RWPE1 (cell line): ENCODE data around the gene SNAPC5.

Experiments used
- CTCF ChIA-PET: fragments of 350-600 bp; sonication (Branson Sonifier 250); formaldehyde crosslinking; extraction: SDS; loops from one replicate; lab custom pipeline; 2021; lab: Yijun Ruan, JAX
- POLR2A ChIA-PET: fragments of 400-600 bp; formaldehyde crosslinking; extraction: SDS; loops from one replicate; lab custom pipeline; 2020; ENCODE audit warnings: antibody characterized with exemption; ENCODE audit not compliant: low non-redundant PET; lab: Yijun Ruan, JAX
- DNase-seq: peaks from one replicate; pipeline ENCODE4 v3.0.0; 2012; ENCODE audit warnings: low spot score
- H3K27ac ChIP-seq: fragments of 450-650 bp; 2 replicates; pipeline ENCODE4 v1.5.1; 2017
- TF ChIP-seq, protein P1 (sequence below): fragments of 450-650 bp; conservative IDR thresholded peaks from 2 replicates; pipeline ENCODE4 v1.5.1; 2017; ENCODE audit warnings: low read depth, mild to moderate bottlenecking

SNAPC5 gene

DNA sequence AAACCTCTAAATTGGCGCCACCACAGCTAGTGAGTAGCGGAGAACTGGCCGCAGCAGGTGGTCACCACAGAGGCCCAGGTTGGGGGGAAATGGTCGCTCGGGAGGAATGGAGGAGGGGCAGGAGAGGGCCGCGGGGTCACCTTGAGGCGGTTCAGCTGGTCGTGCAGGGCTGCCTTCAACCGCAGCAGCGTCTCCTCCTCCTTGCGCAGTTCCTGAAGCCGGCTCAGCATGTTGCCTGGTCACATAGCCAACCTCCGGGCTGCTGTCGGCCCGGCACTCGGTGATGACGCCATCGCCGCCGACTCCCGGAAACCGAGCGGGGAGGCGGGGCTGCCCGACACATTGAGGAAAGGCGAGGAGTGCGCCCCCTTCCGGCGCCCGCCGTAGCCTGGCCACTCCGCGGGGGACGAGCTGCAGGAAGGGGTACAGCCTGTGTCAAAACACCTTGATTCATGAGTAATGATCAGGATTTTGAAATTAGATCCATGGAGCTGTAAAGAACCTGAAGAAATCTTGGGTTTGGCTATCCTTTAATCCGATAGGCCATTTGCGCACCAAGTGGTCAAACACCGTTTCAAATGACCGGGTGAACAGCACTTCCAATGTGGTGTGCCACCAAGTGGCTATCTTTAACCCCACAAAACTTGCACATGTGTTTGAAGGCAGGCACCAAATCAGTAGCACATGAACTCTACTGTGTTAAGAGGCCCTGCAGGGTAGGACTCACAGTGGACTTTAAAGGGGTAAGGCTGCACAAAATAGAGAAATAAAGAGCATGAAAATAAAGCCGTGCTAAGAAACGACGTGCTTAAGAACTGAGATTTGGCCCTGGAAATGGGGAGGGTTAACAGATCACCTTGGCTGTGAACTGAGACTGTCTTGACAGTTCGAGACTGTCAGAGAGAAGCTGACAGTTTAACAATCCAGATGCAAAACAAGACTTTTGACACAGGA, at the start of gene SNAPC5:
Gene SNAPC5 (minus strand): TSS at position 261 of the 954 bp plus-strand sequence. CDS start 31 bp downstream, at position 230.
- TF ChIP-seq, protein P1, sequence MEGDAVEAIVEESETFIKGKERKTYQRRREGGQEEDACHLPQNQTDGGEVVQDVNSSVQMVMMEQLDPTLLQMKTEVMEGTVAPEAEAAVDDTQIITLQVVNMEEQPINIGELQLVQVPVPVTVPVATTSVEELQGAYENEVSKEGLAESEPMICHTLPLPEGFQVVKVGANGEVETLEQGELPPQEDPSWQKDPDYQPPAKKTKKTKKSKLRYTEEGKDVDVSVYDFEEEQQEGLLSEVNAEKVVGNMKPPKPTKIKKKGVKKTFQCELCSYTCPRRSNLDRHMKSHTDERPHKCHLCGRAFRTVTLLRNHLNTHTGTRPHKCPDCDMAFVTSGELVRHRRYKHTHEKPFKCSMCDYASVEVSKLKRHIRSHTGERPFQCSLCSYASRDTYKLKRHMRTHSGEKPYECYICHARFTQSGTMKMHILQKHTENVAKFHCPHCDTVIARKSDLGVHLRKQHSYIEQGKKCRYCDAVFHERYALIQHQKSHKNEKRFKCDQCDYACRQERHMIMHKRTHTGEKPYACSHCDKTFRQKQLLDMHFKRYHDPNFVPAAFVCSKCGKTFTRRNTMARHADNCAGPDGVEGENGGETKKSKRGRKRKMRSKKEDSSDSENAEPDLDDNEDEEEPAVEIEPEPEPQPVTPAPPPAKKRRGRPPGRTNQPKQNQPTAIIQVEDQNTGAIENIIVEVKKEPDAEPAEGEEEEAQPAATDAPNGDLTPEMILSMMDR: peak; percentile 99
- peak; percentile 90 for DNase-seq
- peak within 1 kb of the TSS; percentile 82 for H3K27ac ChIP-seq
- CTCF ChIA-PET: interaction anchor here (0.6 to 3.3 kb wide), 14 partner anchors 13 to 636 kb away, joined by 3 to 31 read pairs (median 4); partner anchors contain the start of gene MAP2K1
- POLR2A ChIA-PET: interaction anchor here (0.5 kb wide), 1 partner anchor 139 kb away, joined by 4 read pairs; no protein-coding TSS in a partner anchor

DNA sequence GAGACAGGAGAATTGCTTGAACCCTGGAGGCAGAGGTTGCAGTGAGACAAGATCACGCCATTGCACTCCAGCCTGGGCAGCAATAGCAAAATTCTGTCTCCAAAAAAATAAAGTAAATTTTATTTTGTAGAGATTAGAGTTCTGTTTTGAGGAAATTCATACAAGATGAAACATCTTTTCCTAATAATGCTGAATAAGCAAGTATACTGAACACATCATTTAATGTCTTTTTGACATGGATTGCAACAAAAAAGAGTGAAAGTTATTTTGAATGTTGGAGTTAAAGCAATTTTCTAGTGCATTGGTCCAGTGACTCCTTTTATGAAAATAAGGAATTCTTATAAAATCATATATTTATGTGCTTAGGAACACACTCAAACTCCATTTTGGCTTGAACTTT, 47.7 kb upstream of the SNAPC5 start:
- no peak overlapping the region for H3K27ac ChIP-seq
- CTCF ChIA-PET: no interaction called here

GRCh38 chr15:66542896-66543295, 45.3 kb upstream of the SNAPC5 start:
- H3K27ac ChIP-seq: no peak overlapping the region
- TF ChIP-seq, protein P1: no peak
- no peak for DNase-seq
- CTCF ChIA-PET: interaction anchor here (0.6 kb wide), 1 partner anchor 36 kb away, joined by 3 read pairs; no protein-coding TSS in a partner anchor
- POLR2A ChIA-PET: no interaction called here

More for the DNA sequence above, 47.7 kb upstream of the SNAPC5 start:
- no peak for DNase-seq
- POLR2A ChIA-PET: no interaction called here
- TF ChIP-seq, protein P1: no peak

- no peak overlapping the region for H3K27ac ChIP-seq
- CTCF ChIA-PET: no interaction called here
- POLR2A ChIA-PET: no interaction called here
- DNase-seq: no peak
- TF ChIP-seq, protein P1: no peak
These were observed 37.5 kb upstream of the SNAPC5 start for GRCh38 chr15:66535056-66535455.

GRCh38 chr15:66524838-66525237, 27.3 kb upstream of the SNAPC5 start:
- TF ChIP-seq, protein P1: no peak
- H3K27ac ChIP-seq: no peak overlapping the region
- CTCF ChIA-PET: no interaction called here
- DNase-seq: no peak
- POLR2A ChIA-PET: interaction anchor here (0.6 kb wide), 1 partner anchor 17 kb away, joined by 3 read pairs; no protein-coding TSS in a partner anchor

GRCh38 chr15:66523926-66524325, 26.4 kb upstream of the SNAPC5 start:
- ChIA-PET POLR2A (no interaction called here), CTCF (no interaction called here)
- no peak overlapping the region for H3K27ac ChIP-seq
- TF ChIP-seq, protein P1: no peak
- no peak for DNase-seq
